ENCODE results near the gene IQGAP2.
"Not testable (repeated sequence)": the region's sequence is repeated elsewhere in the genome, so short reads cannot be mapped to it uniquely, and the experiment has no call there.

IQGAP2 gene

DNA sequence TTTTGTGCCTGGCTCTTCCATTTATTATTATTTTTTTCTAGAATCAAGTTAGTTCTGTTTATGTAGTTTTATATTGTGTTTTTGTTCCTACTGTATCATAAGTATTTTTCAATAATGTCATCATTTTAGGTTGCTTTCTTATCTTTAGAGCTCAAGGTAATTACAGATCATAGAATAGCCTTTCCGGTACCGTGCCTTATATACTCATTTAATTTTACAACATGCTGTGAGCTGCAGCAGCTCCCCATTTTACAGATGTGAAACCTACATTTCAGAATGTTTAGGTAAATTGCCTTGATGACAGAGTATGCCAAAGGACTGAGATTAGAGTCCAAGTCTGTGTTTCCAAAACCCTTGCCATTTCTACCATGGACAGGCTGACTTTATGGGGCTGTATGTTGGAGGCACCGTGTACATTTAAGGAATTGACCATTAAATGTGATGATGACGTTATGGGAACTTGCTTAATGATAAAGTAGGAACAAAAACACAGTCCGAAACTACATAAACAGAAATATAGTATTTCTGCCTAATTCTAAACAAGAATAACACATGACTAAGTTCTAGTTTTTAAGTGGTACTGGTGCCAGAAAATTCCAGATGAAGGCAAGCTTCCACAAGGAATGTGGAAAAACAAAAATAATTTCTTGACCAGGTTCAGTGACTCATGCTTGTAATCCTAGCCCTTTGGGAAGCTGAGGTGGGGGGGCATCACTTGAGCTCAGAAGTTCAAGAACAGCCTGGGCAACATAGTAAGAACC, 97.7 kb downstream of the IQGAP2 start:
- DNase-seq (ENCODE audit: low spot score): no peak

DNA sequence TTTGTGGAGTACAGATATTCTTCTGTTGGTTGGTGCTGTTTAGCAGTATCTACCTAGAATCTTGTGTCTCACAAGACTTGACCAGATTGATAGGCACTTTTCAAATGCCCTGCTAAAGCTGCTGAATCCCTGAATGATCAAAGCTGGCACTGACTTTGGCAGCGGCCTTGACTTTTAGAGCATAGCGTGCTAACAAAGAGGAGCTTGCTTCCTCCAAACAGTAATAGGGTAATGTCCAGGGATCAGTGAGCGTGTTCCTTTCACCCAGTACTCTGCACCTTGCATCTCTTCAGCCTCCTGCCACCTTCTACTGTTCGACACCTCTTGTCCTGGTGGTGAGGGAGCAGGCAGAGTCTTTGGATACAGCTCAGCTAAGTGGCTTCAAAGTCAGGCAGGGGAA, 100.8 kb downstream of the IQGAP2 start:
- no peak for DNase-seq (ENCODE audit: low spot score)

DNA sequence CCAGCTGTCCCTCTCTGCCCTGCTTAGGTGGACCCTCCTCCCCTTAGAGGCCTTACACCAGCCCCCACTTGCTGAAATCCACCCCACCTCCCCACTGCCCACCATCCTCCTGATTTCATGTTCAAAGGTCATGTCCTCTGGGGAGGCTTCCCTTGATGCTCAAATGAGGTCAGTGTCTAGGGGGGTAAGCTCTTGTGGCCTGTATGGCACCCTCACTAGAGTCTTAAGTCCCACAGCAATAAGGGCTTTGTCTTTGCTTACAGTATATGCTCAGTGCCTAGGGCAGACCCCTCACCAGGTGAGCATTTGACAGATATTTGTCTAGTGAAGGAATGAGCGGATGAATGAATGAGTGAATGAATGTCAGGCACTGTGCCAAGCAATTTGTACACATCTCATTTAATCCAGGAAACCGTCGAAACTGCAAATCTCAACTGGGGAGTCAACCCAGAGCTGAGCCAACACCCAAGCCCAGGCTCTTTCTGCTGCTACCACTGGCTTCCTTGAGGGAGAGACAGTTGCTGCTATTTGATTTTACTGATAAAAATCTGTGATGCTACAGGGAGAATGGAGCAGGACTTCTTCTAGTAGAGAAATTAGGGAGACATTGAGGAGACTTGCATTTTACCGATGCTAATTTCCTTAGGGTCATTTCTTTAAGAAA, 101.9 kb downstream of the IQGAP2 start:
- DNase-seq (ENCODE audit: low spot score): no peak

DNA sequence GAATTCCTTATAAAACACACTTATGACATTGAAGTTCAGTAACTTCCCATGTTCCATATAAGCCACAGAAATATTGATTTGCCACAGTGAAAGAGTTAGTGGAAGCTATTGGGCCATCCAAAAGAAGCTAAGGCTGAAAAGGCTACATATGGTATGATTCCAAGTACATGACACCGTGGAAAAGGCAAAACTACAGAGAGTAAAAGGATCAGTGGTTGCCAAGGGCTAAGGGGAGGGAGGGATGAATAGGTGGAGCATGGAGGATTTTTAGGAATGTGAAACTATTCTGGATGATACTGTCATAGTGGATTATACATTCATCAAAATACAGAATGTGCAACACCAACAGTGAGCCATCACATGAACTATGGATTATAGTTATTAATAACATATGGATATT, 110.4 kb downstream of the IQGAP2 start:
- DNase-seq (ENCODE audit: low spot score): no peak

DNA sequence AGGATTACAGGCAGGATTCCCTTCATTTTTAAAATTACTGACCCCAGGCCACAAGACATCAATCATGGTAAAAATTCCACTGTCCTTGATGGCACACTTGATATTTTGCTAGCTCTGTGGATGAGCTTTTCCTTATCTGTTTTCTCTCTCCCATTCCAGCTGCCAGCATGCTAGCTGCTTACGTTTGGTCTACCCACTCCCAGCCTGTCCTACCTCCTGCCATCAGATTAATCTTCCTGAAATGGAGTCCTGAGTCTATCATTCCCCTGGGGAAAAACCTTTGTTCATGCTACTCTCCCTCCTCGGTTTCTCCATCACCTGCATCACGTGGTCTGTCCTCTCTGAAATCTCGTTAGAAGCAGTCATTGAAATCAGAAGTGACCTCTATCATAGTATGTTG, 111.2 kb downstream of the IQGAP2 start:
- DNase-seq (ENCODE audit: low spot score): no peak

DNA sequence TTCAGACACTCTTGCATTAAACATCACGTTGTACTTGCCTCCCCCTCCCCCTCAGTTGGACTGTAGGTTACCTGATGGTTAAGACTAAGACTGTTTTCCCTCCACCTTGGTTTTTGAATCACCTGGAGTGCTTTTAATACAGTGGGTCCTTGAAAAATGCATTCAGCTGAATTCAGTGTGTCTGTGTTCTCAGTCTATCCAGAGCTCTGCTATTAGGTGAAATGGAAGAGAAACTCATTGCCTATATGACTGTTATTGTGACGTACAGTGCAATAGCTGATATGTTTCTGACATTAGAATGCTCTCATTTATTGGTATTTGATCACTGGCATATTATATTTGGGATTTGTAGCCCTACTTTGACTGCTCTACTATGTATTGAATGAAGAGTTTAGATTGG, 111.6 kb downstream of the IQGAP2 start:
- no peak for DNase-seq (ENCODE audit: low spot score)

DNA sequence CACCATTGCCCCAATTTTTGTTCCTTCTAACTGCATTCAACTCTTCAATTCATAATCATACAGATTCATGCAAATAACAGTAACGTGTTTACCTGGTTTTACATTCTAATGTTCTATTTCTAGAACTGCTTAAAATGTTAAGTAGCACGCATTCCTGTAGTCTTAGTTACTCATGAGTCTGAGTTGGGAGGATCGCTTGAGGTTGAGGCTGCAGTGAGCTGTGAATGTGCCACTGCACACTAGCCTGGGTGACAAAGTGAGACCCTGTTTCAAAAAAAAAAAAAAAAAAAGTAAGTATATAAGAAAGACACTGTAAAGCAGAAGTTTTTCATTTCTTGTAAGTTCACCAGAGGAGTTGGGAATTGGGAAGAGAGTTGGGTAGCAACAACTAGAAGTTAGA, 114.2 kb downstream of the IQGAP2 start:
- no peak for DNase-seq (ENCODE audit: low spot score)

DNA sequence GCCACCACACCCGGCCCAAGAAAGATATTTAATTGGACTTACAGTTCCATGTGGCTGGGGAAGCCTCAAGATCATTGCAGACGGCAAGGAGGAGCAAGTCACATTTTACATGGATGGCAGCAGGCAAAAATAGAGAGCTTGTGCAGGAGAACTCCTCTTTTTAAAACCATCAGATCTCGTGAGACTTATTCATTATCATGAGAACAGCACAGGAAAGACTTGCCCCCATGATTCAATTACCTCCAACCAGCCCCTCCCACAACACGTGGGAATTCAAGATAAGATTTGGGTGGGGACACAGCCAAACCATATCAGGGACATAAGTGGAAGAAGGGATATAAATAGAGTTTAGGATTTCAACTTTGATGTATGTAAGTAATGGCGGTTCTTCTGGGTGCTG, 115.2 kb downstream of the IQGAP2 start:
- not testable (repeated sequence) for DNase-seq (ENCODE audit: low spot score)

DNA sequence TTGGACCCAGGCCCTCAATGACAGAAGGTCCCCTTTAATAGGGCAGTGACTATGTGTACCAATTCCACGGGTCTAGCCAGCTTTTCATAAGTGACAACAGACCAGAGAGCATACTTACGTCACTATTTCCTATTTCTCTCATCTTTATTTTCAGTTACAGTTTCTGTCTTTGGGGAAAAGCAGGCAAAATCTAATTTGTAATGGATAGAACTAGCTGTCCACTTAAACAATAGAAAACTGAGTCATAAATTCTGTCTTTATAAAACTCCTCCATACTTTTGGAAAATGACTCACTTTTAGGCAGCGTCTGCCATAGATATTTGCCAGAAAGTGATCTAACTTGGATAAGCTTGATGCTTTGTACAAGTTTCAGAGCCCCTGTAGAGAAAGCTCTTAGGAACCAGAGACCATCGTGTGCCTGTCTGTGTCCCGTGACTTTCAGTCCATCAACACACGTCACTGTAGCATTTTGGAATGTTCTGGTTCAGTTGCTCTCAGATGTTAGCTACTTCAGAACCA, 118.2 kb downstream of the IQGAP2 start:
- no peak for DNase-seq (ENCODE audit: low spot score)

DNA sequence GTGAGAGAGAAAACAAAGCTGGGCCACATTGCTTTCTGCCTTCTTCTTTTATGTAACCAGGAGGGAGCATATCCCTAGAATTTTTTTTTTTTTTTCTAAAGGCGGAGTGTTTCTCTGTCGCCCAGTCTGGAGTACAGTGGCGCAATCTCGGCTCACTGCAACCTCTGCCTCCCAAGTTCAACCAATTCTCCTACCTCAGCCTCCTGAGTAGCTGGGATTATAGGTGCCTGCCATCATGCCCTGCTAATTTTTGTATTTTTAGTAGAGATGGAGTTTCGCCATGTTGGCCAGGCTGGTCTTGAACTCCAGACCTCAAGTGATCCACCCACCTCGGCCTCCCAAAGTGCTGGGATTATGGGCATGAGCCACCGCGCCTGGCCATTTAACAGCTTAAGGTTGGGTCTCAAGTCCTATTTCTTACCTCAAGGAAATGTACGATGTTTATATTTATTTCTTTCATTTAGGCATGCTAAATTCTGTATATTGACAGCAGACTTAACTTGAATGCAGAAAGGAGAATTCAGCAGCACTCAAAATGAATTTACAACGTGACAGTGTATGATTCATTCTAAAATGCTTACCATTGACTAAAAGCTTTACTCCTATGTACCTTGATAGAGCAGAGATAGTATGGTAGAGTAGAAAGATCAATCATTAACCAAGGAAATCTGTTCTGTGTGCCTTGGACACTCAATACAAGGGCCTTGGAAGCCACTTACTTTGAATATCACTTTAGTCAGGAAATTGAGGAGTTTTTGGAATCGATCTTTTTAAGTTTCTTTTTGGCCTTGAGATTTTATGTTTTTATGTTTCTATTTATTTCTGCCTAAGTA, 119.2 kb downstream of the IQGAP2 start:
- DNase-seq (ENCODE audit: low spot score): peak; percentile 72

DNA sequence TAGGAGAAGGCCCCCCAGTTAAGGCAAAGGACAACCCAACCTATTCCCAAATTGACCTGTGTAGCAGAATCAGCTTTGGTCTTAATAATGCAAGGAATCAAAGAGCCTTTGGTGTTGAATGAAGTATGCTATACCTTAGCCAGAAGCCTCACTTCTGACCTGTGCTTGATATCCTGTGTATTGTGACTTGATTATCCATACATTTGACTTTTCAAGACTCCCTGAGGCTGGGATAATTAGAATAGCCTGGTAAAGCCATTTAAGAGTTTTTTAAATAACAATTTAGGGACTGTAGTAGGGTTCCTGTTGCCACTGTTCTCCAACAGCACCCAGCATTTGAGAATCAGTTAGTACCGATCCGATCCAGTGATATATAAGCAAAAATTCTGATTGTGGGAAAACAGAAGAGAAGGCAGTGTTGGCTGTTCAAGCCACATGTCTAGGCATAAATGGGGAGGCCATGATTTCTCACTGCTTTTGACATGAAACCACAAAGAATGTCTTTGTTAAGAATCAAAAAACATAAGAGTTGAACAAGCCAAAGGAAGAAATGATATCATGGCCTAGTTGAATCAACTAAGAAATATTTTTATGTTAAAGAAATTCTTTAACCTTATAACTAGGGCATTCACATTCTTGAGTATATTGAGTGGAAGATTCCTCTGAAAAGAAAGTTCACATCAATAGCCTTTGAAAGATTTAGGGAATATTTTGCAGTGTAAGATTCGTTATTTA, 121.2 kb downstream of the IQGAP2 start:
- DNase-seq (ENCODE audit: low spot score): no peak

DNA sequence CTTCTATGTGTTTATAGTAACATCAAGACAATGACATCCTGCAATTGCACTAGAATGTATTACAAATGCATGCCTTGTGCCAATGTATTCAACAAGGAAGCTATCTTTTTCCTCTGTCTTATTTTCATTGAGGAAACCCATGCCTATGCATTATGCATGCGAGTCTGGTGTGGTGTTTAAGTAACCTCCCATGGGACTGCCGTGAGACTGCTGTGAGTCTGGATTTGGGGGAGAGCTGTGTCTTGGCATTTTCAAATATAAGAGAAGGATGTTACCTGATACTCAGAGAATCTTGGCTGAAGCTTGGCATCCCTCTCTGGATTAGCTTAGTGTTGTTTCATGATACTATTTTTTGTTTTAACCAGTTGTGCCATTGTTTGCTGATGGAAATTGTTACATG, 121.8 kb downstream of the IQGAP2 start:
- no peak for DNase-seq (ENCODE audit: low spot score)

DNA sequence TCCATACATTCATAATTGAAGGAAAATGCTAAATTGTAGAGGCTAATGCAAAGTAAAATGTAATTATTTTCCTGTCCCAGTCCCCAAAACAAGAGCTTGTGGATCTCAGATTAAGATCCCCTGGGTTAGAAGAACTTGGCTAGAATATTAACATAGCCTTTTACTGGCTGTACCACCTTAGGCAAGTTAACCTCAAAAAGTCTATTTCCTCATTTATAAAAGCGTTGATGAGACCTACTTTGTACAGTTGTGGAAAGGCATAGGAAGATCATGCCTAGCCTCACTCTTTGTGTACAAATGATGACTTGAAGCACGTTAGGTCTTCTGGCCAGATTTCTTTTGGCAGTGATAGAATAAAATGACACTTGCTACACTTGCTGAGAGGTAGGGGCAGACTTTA, 122.9 kb downstream of the IQGAP2 start:
- no peak for DNase-seq (ENCODE audit: low spot score)

DNA sequence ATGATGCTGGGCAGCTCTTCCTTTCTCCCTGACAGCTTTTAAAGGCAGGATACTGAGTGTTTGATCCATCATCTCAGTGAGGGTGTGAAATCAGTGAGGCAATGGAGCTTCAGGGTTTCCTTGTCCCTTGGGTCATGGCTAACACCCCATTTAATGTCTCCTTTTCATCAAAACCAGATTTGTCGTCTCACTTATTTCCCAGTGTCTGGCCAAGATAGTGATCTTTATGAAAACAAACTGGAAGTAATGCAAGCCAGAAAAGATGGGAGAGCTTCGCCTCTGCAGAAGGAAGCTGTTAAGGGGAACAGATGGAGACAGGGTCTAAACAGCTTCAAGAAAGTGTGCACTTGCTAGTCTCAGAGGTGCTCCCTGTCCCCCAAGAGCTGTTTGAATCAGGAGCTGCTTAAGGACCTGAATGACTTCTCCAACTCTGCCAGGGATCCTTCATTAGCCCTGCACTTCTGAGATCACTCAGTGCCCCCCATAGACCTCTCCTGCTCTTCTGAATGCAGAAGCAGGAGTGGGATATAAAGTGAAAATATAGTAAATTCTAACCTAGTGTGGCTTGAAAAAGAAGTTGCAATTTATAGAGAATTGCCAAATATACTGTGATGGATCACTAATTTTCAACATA, 124.0 kb downstream of the IQGAP2 start:
- no peak for DNase-seq (ENCODE audit: low spot score)

DNA sequence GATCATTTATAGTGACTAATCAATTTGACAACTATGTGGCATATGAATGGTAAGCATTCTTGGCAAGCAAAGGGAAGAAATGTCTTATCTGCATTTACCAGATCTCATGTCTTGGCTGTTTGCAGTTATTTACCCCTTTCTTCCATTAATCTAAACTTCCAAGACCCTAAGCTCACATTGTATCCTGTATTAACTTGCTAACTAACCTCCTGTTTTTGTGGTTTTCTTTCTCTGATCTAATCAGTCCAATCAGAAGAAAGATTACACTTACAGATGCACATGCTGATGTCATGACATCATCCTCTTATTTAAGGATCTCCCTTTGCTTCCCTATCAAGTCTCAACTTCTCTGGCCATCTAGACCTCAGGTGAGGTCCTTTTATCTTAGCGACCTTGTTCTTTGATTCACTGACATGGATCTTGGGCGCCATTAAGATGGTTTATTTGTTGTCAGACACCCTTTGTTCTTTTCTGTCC, 124.6 kb downstream of the IQGAP2 start:
- no peak for DNase-seq (ENCODE audit: low spot score)

DNA sequence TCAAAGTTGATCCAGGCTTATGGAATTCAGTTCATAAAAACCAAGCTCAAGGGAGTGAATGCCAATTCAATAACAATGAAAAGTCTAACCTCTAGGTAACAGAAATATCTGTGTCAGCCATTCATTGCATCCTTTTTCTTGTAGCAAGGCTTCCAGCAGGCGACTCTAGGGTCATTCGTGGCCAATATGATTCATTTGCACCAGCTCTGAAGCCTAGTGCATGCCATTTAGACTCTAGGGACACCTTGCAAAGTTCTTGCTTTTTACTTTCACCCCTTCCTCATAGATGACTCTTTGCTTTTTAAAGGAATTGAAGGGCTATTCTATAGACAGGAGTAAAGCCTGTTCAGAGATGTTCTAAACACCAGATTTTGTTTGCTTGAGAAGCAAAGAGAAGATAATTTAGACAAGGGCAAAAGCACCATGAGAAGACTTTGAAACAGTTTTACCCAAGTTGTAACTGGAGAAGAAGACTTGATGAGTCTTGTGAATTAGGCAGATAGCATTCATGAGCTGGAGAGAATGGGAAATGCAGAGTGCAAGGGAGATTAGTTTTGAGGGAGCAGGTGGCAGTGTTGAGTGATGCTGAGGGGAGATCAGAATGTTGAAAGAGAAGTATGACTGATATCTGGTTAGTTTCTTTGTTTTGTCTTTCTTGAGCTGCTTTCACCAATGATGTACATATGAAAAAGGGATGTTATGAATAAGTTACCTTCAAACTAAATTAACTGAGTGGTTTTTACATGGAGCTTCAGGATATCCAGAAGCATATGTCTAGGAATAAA, 125.7 kb downstream of the IQGAP2 start:
- no peak for DNase-seq (ENCODE audit: low spot score)

DNA sequence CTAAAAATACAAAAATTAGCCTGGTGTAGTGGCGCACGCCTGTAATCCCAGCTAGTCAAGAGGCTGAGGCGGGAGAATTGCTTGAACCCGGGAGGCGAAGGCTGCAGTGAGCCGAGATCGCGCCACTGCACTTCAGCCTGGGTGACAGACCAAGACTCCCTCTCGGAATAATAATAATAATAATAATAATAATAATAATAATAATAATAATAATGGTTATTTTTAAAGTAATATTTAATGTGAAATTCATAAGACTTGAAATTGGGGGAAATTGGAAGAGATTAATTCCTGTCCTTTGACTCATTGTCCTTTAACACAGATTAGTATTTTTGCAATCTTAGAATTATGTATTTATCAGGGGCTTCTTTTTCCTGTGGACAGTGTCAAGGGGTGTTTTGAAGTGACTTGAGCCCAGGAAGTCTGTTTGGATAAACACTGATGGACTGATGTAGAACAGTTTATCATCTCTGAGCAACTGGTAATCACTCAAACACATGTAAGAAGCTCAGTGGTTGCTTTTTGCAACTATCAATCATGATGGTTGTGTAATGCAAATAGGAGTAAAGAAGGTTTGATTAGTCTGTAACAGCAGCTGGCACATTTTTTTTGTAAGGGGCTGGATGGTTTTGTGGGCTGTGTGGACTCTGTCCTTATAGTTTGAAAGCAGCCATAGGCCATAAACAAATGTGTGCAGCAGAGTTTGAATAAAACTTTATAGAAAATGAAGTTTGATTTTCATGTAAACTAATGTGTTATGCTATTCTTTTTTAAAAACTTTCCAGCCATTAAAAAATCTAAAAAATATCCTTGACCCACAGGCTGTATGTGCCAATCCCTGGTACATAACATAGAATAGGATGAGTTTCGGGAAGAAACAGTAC, 126.6 kb downstream of the IQGAP2 start:
- DNase-seq (ENCODE audit: low spot score): no peak

DNA sequence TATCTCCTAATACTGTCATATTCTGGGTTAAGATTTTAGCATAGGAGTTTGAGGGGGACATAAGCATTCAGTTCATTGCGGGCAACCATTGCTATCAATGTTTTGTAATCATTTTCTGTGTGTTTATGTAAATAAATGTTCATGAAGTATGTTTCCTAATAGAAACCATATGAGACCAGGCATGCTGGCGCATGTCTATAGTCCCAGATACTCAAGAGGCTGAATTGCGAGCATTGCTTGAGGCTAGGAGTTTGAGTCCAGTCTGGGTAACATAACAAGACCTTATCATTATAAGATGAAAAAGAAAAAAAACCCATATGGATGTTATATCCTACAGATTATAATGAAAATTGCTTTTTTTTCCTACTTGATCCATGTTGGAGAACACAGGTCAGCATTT, 129.0 kb downstream of the IQGAP2 start:
- no peak for DNase-seq (ENCODE audit: low spot score)

DNA sequence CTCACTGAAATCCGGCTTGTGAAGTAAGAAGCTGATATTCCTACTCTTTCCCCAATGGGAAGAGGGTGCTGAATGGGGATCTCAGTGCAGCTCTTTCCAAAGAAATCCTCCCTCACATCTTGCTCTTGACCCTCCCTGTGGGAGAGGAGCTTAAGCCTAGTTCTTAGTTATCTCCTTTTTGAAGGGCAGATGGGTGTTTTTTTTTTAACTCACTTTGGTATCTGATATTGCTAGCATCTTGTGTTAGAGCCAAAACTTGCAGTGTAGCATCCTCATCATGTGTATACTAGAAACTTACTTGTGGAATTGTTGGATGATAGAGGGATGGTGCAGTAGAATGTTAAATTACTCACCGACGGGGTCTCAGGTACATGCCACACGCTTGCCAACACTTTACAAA, 129.9 kb downstream of the IQGAP2 start:
- DNase-seq (ENCODE audit: low spot score): no peak

DNA sequence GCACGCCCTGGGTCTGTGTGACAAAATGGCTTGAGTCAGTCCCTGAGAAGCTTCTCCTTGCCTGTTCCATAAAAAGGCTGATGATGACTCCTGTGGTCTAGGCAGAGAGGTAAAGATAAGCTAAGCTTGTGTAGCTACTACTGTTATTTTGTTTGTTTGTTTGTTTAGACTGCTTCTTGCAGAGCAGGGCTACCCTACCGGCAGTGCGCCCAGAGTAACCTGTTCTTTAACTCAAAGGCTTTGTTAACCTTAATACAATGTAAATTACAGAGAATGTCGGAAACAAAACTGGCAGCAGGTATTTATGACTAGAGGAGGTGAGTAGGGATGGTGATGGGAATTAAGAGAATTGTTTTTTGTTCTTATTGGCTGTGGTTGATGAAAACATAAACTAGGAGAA, 132.5 kb downstream of the IQGAP2 start:
- no peak for DNase-seq (ENCODE audit: low spot score)

Measured in LoVo (cell line).